Hematopoietic multipotent progenitor cell treated with erythropoietin and hydrocortisone succinate and interleukin-3 and kit ligand, for 6 days (in vitro differentiated cells): ENCODE measurements around the gene UTP3.
"Not testable (repeated sequence)": the region's sequence is repeated elsewhere in the genome, so short reads cannot be mapped to it uniquely, and the experiment has no call there.

ENCODE experiments used
- DNase-seq: peaks from one replicate; pipeline ENCODE4 v3.0.0-alpha.2; 2015

Gene UTP3

DNA sequence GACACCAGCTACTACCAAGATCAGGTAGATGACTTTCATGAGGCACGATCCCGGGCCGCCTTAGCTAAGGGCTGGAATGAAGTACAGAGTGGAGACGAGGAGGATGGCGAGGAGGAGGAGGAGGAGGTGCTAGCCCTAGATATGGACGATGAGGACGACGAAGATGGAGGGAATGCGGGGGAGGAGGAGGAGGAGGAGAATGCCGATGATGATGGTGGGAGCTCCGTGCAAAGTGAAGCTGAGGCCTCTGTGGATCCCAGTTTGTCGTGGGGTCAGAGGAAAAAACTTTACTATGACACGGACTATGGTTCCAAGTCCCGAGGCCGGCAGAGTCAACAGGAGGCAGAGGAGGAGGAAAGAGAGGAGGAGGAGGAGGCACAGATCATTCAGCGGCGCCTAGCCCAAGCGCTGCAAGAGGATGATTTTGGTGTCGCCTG is 481 bp downstream of the UTP3 start:
- DNase-seq: peak; percentile 46

DNA sequence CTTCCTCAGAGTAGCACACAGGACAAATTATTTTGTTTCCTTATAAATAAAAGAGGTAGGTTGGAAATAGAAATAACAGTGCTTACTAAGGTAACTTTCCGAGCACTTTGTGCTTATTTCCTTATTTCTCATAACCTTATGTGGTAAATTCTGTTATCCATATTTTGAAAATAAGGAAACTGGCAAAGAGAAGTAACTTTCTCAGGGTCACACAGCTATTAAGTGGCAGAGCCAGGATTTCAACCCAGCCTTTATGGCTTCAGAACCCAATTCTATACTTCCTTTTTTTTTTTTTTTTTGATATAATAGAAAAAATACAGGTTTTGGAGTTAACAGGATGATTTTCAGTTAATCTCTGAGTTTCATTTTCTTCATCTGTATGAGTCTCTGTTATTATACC is 3.3 kb downstream of the UTP3 start:
- no peak for DNase-seq

DNA sequence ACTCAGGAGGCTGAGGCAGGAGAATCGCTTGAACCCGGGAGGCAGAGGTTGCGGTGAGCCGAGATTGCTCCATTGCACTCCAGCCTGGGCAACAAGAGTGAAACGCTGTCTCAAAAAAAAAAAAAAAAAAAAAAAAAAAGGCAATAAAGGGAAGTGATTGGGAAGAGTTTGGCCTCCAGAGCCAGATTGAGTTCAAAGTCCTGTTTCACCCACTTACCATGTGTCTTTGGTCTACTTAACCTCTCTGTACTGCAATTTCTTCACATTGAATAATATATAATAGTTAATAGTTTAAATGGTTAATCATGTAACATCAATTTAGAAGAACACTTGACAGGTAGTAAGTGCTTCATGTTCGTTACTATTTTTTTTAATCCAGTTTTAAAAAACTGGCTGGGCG is 6.3 kb downstream of the UTP3 start:
- DNase-seq: not testable (repeated sequence)

DNA sequence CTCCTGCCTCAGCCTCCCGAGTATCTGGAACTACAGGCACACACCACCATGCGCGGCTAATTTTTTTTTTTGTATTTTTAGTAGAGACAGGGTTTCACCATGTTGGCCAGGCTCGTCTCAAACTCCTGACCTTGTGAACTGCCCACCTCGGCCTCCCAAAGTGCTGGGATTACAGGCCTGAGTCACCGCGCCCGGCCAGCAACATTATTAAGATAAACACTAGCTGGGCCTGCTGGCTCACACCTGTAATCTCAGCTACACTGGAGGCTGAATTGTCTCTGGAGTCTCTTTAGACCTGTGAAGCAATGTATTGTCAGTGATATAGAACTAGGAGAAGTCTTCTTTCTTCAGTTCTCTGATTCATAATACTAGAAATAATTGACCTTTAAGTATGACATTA is 10.1 kb downstream of the UTP3 start:
- not testable (repeated sequence) for DNase-seq

DNA sequence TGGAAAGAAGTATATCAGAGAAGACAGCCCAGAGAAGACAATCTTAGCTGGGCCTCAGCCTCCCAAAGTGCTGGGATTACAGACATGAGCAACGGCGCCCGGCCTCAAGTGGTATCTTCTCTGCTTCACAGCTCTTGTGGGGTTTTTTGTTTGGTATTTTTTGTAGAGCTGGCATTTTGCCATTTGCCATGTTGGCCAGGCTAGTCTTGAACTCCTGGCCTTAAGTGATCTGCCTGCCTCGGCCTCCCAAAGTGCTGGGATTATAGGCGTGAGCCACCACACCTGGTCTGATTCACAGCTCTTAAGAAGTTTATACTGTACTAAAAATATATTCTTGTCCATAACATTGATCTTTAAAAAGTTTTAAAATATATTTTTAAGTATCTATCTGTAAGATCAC is 12.4 kb downstream of the UTP3 start:
- no peak for DNase-seq

- no peak for DNase-seq
Observed at GRCh38 chr4:70701271-70701670, 12.9 kb downstream of the UTP3 start.

DNA sequence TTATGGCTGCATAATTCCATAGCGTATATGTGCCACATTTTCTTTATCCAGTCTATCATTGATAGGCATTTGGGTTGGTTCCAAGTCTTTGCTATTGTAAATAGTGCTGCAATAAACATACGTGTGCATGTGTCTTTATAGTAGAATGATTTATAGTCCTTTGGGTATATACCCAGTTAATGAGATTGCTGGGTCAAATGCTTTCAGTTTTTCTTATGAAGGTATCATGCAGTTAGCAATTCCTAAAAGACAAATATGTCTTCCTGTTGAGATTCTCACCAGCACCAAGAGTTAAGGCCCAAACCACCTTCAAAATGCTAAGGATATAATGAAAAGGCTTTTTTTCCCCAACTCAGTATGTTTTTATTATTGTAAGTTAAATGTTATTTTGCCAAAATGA is 14.3 kb downstream of the UTP3 start:
- DNase-seq: not testable (repeated sequence)

GRCh38 chr4:70703619-70704214 is 15.4 kb downstream of the UTP3 start:
- DNase-seq: peak; percentile 23

GRCh38 chr4:70704215-70704930 is 16.0 kb downstream of the UTP3 start:
- DNase-seq: peak; percentile 83

DNA sequence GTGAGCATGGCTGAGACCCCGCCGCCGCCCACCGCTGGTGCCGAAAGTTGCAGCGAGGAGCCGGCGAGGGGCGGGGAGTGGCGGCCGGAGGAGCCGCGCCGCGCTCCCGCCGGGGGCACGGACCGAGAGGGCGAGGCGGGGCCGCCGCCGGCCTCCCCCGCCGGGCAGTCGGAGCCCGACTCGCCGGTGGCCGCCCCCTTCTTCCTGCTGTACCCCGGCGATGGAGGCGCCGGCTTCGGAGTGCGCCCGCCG is 16.5 kb downstream of the UTP3 start:
- no peak for DNase-seq

- peak; percentile 83 for DNase-seq
Observed at GRCh38 chr4:70705183-70706043, 17.1 kb downstream of the UTP3 start.

DNA sequence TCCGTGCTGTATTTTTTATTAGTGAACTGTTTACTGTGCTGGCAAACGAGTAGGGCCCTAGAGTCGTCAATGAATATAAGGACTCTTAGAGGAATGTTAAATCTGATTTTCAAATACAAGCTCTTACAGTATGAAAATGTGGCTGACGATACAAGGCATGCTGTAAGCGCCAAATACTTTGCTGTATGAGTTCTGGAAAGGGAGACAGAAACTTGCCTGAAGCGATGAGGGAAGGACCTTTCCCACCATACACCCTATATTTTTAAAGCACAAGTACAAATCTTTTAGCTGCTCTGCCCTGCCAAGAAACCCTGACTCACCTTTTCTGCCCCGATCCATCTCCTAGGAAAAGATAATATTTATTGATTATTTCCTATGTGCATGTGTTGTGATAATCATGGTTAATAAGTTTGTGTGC is 17.7 kb downstream of the UTP3 start:
- DNase-seq: peak; percentile 39

DNA sequence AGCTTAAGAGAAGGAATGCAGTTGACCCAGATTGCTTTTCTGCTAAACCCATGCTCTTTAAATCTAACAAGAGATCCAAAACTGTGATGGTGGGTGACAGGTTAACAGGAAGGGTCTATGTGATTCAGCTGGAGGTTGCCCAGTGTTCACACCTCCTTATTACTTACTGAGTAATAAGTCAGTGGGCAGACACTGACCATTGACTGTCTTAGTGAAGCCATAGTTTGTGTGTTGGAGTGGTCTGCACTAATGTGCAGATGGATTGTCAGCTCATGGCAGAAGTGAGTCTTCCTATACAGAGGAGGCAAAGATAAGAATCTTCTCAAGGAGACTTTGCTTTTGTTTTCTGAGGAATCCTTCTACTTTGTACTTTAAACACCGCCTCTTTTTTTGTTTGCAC is 18.2 kb downstream of the UTP3 start:
- peak; percentile 21 for DNase-seq

GRCh38 chr4:70709611-70710205 is 21.4 kb downstream of the UTP3 start:
- DNase-seq: no peak

GRCh38 chr4:70711599-70711998 is 23.3 kb downstream of the UTP3 start:
- DNase-seq: no peak

GRCh38 chr4:70712150-70712549 is 23.8 kb downstream of the UTP3 start:
- no peak for DNase-seq

GRCh38 chr4:70712604-70713452 is 24.5 kb downstream of the UTP3 start:
- no peak for DNase-seq

- DNase-seq: no peak
Observed at GRCh38 chr4:70713453-70714078, 25.2 kb downstream of the UTP3 start.

DNA sequence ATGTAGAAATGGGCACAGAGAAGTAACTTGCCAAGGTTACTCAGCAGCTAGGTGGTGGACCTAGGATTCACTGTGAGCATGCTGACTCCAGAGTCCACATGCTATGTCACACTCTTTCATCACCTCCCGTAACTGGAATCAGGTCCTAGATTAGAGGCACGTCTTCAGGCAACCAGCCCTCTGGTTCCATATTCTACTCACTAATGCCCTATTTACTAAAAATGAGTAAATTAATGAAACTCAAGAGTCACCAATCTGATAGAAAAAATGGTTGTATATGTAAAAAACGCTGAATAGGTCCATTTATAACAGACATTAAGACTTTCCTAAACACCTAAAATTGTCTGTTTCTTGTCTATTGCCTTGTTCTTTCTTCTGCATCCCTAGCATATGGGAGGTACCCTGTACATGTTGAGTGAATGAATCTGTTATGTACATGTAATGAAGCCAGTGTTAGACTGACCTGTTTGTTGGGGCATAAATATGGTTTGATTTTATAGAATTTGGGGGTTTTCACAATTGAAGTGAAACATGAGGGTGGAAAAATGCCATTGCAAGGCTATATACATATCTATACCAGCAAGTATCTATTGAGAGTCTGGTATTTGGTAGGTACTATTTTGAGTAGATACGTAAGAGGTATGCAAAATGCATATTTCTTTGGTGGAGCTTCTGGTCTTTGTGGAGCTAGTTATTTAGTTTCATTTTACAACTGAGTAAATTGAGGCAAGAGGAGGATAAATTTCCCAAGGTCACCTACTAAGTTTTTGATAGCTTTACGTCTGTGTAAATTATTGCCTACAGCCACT is 26.0 kb downstream of the UTP3 start:
- no peak for DNase-seq

- no peak for DNase-seq
Observed at GRCh38 chr4:70715097-70715496, 26.8 kb downstream of the UTP3 start.
